Transverse colon (tissue), 4 donors: ENCODE data around the gene THSD4. TPM values are rescaled to one million over a fixed set of nuclear protein-coding genes. Genes with fewer than 3 reads are reported as not detected.
A peak's percentile ranks its signal among the peaks of the same experiment; 100 is the strongest.

Experiments used
- DNase-seq: peaks from one replicate; pipeline ENCODE4 v3.0.0-alpha.2; 2019
- H3K27ac ChIP-seq, 4 donors: fragments of 200-600 bp; sonication (generic); 2 replicates each; pipeline ENCODE4 v1.5.1; 2016 to 2018; ENCODE audit warnings: inconsistent platforms in 4 of 4
- H3K27me3 ChIP-seq: fragments of 200-600 bp; sonication (generic); 2 replicates; pipeline ENCODE4 v1.5.1; 2017; ENCODE audit warnings: inconsistent platforms
- H3K36me3 ChIP-seq, 4 donors: fragments of 200-600 bp; sonication (generic); 2 replicates each; pipeline ENCODE4 v1.5.1; 2017 to 2019; ENCODE audit warnings: inconsistent platforms in 4 of 4
- H3K4me1 ChIP-seq, 4 donors: fragments of 200-600 bp; sonication (generic); 2 replicates each; pipeline ENCODE4 v1.5.1; 2017 to 2020; ENCODE audit warnings: inconsistent platforms in 4 of 4
- H3K4me3 ChIP-seq, 4 donors: fragments of 200-600 bp; sonication (generic); 1 replicate in 1 of 4; 2 replicates in 3 of 4; pipeline versions ENCODE4 v1.5.1 to v1.6.1; 2017 to 2019; ENCODE audit warnings: inconsistent platforms in 4 of 4
- H3K9me3 ChIP-seq, 2 donors: fragments of 200-600 bp; sonication (generic); 2 replicates each; pipeline ENCODE4 v1.5.1; 2017 to 2019; ENCODE audit warnings: inconsistent platforms in 2 of 2
- CTCF ChIP-seq, 5 experiments: fragments of 200-600 bp in 3 of 5; fragments of 450-650 bp in 2 of 5; sonication (generic) in 3 of 5; IDR thresholded peaks; 1 replicate in 2 of 5; 2 replicates in 3 of 5; pipeline ENCODE4 v1.5.1; 2016 to 2017; ENCODE audit warnings: antibody characterized with exemption in 5 of 5, inconsistent platforms in 3 of 5, mild to moderate bottlenecking in 2 of 5, moderate library complexity in 1 of 5
- EP300 ChIP-seq: sonication (generic); formaldehyde crosslinking; IDR thresholded peaks from one replicate; pipeline ENCODE4 v1.6.1; 2017; ENCODE audit warnings: antibody characterized with exemption, low read depth
- POLR2A ChIP-seq: fragments of 450-650 bp; IDR thresholded peaks from one replicate; pipeline ENCODE4 v1.6.1; 2016; ENCODE audit warnings: antibody characterized with exemption, mild to moderate bottlenecking, moderate library complexity
- POLR2AphosphoS5 ChIP-seq, 3 donors: sonication (generic); formaldehyde crosslinking; IDR thresholded peaks; one replicate each; pipeline ENCODE4 v1.6.1; 2016; ENCODE audit warnings: antibody characterized with exemption in 3 of 3
- WGBS, 2 donors: methylation state at CpG; one replicate each; pipeline ENCODE4 v1.1.5; 2018; ENCODE audit warnings: low coverage in 1 of 2; 5-methylcytosine and 5-hydroxymethylcytosine counted together
- in situ Hi-C, 4 donors: fragments of 200-750 bp; cut with MboI; loops; one replicate each; pipeline versions ENCODE4 v1.15.0 to v1.15.1; 2017; ENCODE audit warnings: low sequenced_read_pairs in 3 of 4, low pct_ligation_motif_present in 1 of 4, low pct_unique_long_range_greater_than_20kb in 1 of 4
- intact Hi-C: fragments of 100-400 bp; cut with DNase I; formaldehyde crosslinking; loops from one replicate; pipeline ENCODE4 v1.15.1; 2023; ENCODE audit warnings: low total_unique reads
- total RNA-seq, 4 donors: library from RNA; depleted of rRNA; stranded (reverse); fragments of >200 nt; gene quantifications; one replicate each; pipeline ENCODE4 v1.1.0, GENCODE V29; 2016

Gene THSD4
- total RNA-seq, 4 donors from 2014 or later = 13.3 to 57.2 (median 47.4) TPM

GRCh38 chr15:71294251-71294910, 179.1 kb downstream of the THSD4 start:
- 28 to 44% methylated on average over 7 to 12 of the region's 12 CpGs for WGBS, 2 donors
- Histone ChIP-seq H3K4me3 (no peak overlapping the region), H3K4me1 (peaks cover 18 to 42% (median 23%) of the 10 kb centered on the region in 4 donors), H3K9me3 (no peaks in the 10 kb centered on the region), H3K36me3 (no peaks in the 10 kb centered on the region), H3K27ac (peak overlapping the region; percentile 58 to 76 (median 69)), H3K27me3 (no peaks in the 10 kb centered on the region)
- in situ Hi-C loops (no loop called here), intact Hi-C loops (no loop called here)
- TF ChIP-seq EP300 (no peak), POLR2A (no peak), POLR2AphosphoS5 (IDR thresholded peaks at IDR 0.05) (no peak), CTCF (IDR thresholded peaks at IDR 0.05) (no peak)
- DNase-seq = no peak

GRCh38 chr15:71294911-71295602, 179.8 kb downstream of the THSD4 start:
- no peaks in the 10 kb centered on the region for H3K9me3 ChIP-seq
- no peaks in the 10 kb centered on the region for H3K27me3 ChIP-seq
- in situ Hi-C loops (no loop called here), intact Hi-C loops (loop anchor here (5.0 kb wide), 1 partner anchor 362 kb away; no protein-coding TSS in a partner anchor)
- DNase-seq = peak; percentile 88
- H3K36me3 ChIP-seq = no peaks in the 10 kb centered on the region
- TF ChIP-seq POLR2AphosphoS5 (IDR thresholded peaks at IDR 0.05) (peak in 2 of 3 donors; percentile 5 to 8), POLR2A (no peak), CTCF (IDR thresholded peaks at IDR 0.05) (peak in 1 of 5 experiments; percentile 6), EP300 (no peak)
- peak overlapping the region; percentile 58 to 79 (median 74) for H3K27ac ChIP-seq
- 13 to 27% methylated on average over 3 to 6 of the region's 6 CpGs for WGBS, 2 donors
- no peak overlapping the region for H3K4me3 ChIP-seq
- H3K4me1 ChIP-seq = peaks cover 18 to 43% (median 23%) of the 10 kb centered on the region in 4 donors

GRCh38 chr15:71295603-71296314, 180.5 kb downstream of the THSD4 start:
- Histone ChIP-seq H3K9me3 (no peaks in the 10 kb centered on the region), H3K4me1 (peaks cover 18 to 43% (median 23%) of the 10 kb centered on the region in 4 donors), H3K27ac (peak overlapping the region; percentile 58 to 79 (median 74)), H3K36me3 (no peaks in the 10 kb centered on the region), H3K27me3 (no peaks in the 10 kb centered on the region), H3K4me3 (no peak overlapping the region)
- TF ChIP-seq POLR2AphosphoS5 (IDR thresholded peaks at IDR 0.05) = no peak
- TF ChIP-seq EP300 = no peak
- TF ChIP-seq POLR2A = no peak
- TF ChIP-seq CTCF (IDR thresholded peaks at IDR 0.05) = no peak
- intact Hi-C loops = loop anchor here (5.0 kb wide), 1 partner anchor 362 kb away; no protein-coding TSS in a partner anchor
- no peak for DNase-seq
- WGBS, 2 donors = 30 to 32% methylated on average over 3 of the region's 3 CpGs
- in situ Hi-C loops = no loop called here

GRCh38 chr15:71296315-71296679, 181.0 kb downstream of the THSD4 start:
- H3K4me1 ChIP-seq = peaks cover 18 to 43% (median 23%) of the 10 kb centered on the region in 4 donors
- TF ChIP-seq EP300 (no peak), CTCF (IDR thresholded peaks at IDR 0.05) (no peak), POLR2AphosphoS5 (IDR thresholded peaks at IDR 0.05) (peak in 2 of 3 donors; percentile 23 to 40), POLR2A (no peak)
- no peak overlapping the region for H3K4me3 ChIP-seq
- intact Hi-C loops = loop anchor here (5.0 kb wide), 1 partner anchor 361 kb away; no protein-coding TSS in a partner anchor
- H3K27ac ChIP-seq = peak overlapping the region; percentile 58 to 79 (median 74)
- no peaks in the 10 kb centered on the region for H3K36me3 ChIP-seq
- peak; percentile 74 for DNase-seq
- no peaks in the 10 kb centered on the region for H3K9me3 ChIP-seq
- WGBS, 2 donors = 56% methylated on average over 8 of the region's 8 CpGs; no CpG with 5 or more reads in 1 of the 2 donors
- H3K27me3 ChIP-seq = no peaks in the 10 kb centered on the region
- in situ Hi-C loops = no loop called here
